Activated naive CD4-positive, alpha-beta T cell treated with anti-CD3 and anti-CD28 coated beads, Interleukin-2, amount 50 U/mL, for 72 hours (primary cell): ENCODE data around the gene CEP250. TPM values are rescaled to one million over a fixed set of nuclear protein-coding genes. Genes with fewer than 3 reads are reported as not detected.

ENCODE experiments used
- ATAC-seq, 2 donors: fragments of 150-1000 bp; cut with Tn5 transposase; 2 replicates each; pipeline ENCODE4 v1.10.0; 2021; ENCODE audit warnings: mild to moderate bottlenecking in 2 of 2, moderate library complexity in 2 of 2
- DNase-seq, 2 donors: peaks; one replicate each; pipeline ENCODE4 v3.0.0; 2021 to 2022; ENCODE audit warnings: low spot score in 2 of 2
- H3K27ac Mint-ChIP-seq, 2 donors: one replicate each; pipeline ENCODE4 v1.8.0; 2022; ENCODE audit warnings: mild to moderate bottlenecking in 2 of 2, mixed read lengths in 2 of 2
- H3K36me3 Mint-ChIP-seq, 2 donors: one replicate each; pipeline ENCODE4 v1.8.0; 2022; ENCODE audit warnings: mixed read lengths in 2 of 2
- H3K9me3 Mint-ChIP-seq, 2 donors: one replicate each; pipeline ENCODE4 v1.8.0; 2022; ENCODE audit warnings: mixed read lengths in 2 of 2
- total RNA-seq, 2 donors: library from RNA; stranded (reverse); gene quantifications; one replicate each; pipeline ENCODE4 v1.2.3, GENCODE V29; 2022

CEP250 gene
- total RNA-seq, 2 donors from 2014 or later, result 62.5 to 74.7 TPM

- DNase-seq (no peak), ATAC-seq (no peak)
- H3K27ac Mint-ChIP-seq, result peak overlapping the region in 1 of 2 donors; percentile 26
- H3K36me3 Mint-ChIP-seq, result no peaks in the 10 kb centered on the region
- no peaks in the 10 kb centered on the region for H3K9me3 Mint-ChIP-seq
Observed at GRCh38 chr20:35558451-35558850, 103.1 kb downstream of the CEP250 start.

GRCh38 chr20:35559042-35559693 lies 103.8 kb downstream of the CEP250 start:
- H3K36me3 Mint-ChIP-seq, result no peaks in the 10 kb centered on the region
- DNase-seq (no peak), ATAC-seq (no peak)
- H3K9me3 Mint-ChIP-seq, result no peaks in the 10 kb centered on the region
- no peak overlapping the region for H3K27ac Mint-ChIP-seq

- DNase-seq, result no peak
- ATAC-seq, result no peak
- H3K9me3 Mint-ChIP-seq, result no peaks in the 10 kb centered on the region
- no peaks in the 10 kb centered on the region for H3K36me3 Mint-ChIP-seq
- H3K27ac Mint-ChIP-seq, result no peak overlapping the region
Observed at GRCh38 chr20:35560105-35560511, 104.7 kb downstream of the CEP250 start.

DNA sequence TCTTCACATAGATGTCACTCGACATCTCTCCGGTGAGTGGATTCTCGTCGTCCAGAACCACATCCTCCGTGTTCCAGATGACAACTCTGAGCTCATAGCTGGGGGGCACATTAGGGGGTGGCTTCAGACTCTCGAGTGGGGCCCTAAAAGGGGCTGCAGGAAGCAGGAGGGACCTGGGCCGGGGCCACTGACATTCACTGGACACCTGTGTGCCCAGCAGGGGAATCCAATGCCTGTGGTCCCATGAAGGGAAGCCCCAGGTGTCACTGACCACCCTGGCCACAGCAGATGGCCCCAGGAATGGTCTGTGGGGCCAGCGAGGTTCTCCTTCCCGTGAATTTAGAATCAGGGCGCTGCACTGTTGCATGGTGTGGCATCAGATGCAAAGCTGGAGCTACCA lies 105.1 kb downstream of the CEP250 start:
- no peaks in the 10 kb centered on the region for H3K36me3 Mint-ChIP-seq
- no peaks in the 10 kb centered on the region for H3K9me3 Mint-ChIP-seq
- no peak overlapping the region for H3K27ac Mint-ChIP-seq
- ATAC-seq (no peak), DNase-seq (no peak)

- no peak for DNase-seq
- Mint-ChIP-seq H3K9me3 (no peaks in the 10 kb centered on the region), H3K27ac (no peak overlapping the region), H3K36me3 (no peaks in the 10 kb centered on the region)
- peak; percentile 24 for ATAC-seq
Observed at GRCh38 chr20:35561268-35561667, 105.9 kb downstream of the CEP250 start.

- no peak for ATAC-seq
- no peak for DNase-seq
- Mint-ChIP-seq H3K9me3 (no peaks in the 10 kb centered on the region), H3K27ac (no peak overlapping the region), H3K36me3 (no peaks in the 10 kb centered on the region)
Observed at GRCh38 chr20:35561671-35562070, 106.3 kb downstream of the CEP250 start.

GRCh38 chr20:35562541-35563110 lies 107.2 kb downstream of the CEP250 start:
- DNase-seq (no peak), ATAC-seq (no peak)
- Mint-ChIP-seq H3K36me3 (no peaks in the 10 kb centered on the region), H3K27ac (no peak overlapping the region), H3K9me3 (no peaks in the 10 kb centered on the region)

DNA sequence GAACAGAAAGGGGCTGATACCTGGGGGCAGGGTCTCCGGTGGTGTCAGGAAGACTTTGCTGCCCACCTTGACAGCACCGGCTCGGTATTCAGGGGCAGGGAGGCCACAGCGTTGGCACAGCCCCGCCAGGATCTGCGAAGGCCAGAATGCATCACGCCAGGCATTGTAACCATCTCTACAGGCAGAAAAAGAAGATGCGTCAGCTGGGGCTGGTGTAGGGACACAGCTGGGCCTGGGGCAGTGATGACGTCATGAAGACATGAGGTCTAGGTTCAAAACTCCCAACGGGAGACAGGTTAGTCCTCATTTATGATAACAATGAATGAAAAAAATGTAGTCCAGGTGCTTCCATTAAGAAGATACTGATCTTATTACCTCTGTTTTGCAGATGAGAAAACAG lies 108.4 kb downstream of the CEP250 start:
- no peaks in the 10 kb centered on the region for H3K9me3 Mint-ChIP-seq
- H3K27ac Mint-ChIP-seq, result peak overlapping the region in 1 of 2 donors; percentile 68
- ATAC-seq (no peak), DNase-seq (no peak)
- H3K36me3 Mint-ChIP-seq, result no peaks in the 10 kb centered on the region

- no peak overlapping the region for H3K27ac Mint-ChIP-seq
- DNase-seq (no peak), ATAC-seq (no peak)
- no peaks in the 10 kb centered on the region for H3K36me3 Mint-ChIP-seq
- no peaks in the 10 kb centered on the region for H3K9me3 Mint-ChIP-seq
Observed at GRCh38 chr20:35564905-35565304, 109.5 kb downstream of the CEP250 start.

DNA sequence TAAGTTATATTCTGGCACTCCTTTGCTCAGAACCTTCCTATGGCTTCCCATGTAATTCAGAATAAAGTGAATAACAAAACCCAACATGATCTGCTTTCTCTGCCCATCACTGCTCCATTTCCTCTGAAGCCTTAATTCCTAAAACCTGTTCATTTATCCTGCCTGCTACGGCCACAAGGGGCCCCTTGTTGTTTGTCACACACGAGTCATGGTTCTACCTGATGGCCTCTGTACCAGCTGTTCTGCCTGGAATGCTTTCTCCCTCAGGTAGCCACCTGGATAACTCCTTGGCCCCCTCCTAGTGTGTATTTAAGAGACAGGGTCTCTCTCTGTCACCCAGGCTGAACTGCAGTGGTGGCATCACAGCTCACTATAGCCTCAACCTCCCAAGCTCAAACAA lies 113.2 kb downstream of the CEP250 start:
- Mint-ChIP-seq H3K9me3 (peaks cover 5% of the 10 kb centered on the region in 2 donors), H3K36me3 (peaks cover 6 to 8% of the 10 kb centered on the region in 2 donors), H3K27ac (no peak overlapping the region)
- DNase-seq (no peak), ATAC-seq (no peak)

Other genes with a start within 250 kb of the CEP250 start
- gene MMP24, start 228.9 kb upstream of the CEP250 start, total RNA-seq, result not detected
- 10 to 100 TPM; 29.4 to 41.8 TPM for gene MMP24OS, start 177.5 kb upstream of the CEP250 start, total RNA-seq
- gene EIF6, start 170.8 kb upstream of the CEP250 start, total RNA-seq, result 100 to 1,000 TPM in 1 of 2 donors, 10 to 100 TPM in 1; 63.9 to 115 TPM
- gene FAM83C, start 163.2 kb upstream of the CEP250 start, total RNA-seq, result not detected
- 10 to 100 TPM; 58.7 to 69.7 TPM for gene UQCC1, start 43.6 kb upstream of the CEP250 start, total RNA-seq
- under 1 TPM in 1 of 2 donors, not detected in 1; 0.11 TPM for gene GDF5, start 17.4 kb upstream of the CEP250 start, total RNA-seq
- gene C20orf173, start 74.1 kb downstream of the CEP250 start, total RNA-seq, result not detected
- 100 to 1,000 TPM; 132 to 150 TPM for gene ERGIC3, start 86.5 kb downstream of the CEP250 start, total RNA-seq
- 10 to 100 TPM in 1 of 2 donors, 1 to 10 TPM in 1; 9.6 to 13.2 TPM for gene SPAG4, start 160.2 kb downstream of the CEP250 start, total RNA-seq
- gene CPNE1, start 209.3 kb downstream of the CEP250 start, total RNA-seq, result 100 to 1,000 TPM; 332 to 352 TPM
- gene RBM12, start 209.3 kb downstream of the CEP250 start, total RNA-seq, result 100 to 1,000 TPM; 110 to 116 TPM
- 10 to 100 TPM; 48.5 to 50.1 TPM for gene NFS1, start 243.8 kb downstream of the CEP250 start, total RNA-seq
- gene ROMO1, start 243.8 kb downstream of the CEP250 start, total RNA-seq, result 100 to 1,000 TPM; 111 to 120 TPM